NCI-H82 treated with DMSO at 0.1 percent for 48 hours (cell line): ENCODE data around the gene DEGS2.

Experiments
- DNase-seq: peaks from one replicate; lab custom pipeline; 2025; ENCODE audit not compliant: unreplicated experiment; lab: John Stamatoyannopoulos, UW

The DEGS2 gene

GRCh38 chr14:100134586-100134985 lies 24.9 kb downstream of the DEGS2 start:
- DNase-seq = no peak

DNA sequence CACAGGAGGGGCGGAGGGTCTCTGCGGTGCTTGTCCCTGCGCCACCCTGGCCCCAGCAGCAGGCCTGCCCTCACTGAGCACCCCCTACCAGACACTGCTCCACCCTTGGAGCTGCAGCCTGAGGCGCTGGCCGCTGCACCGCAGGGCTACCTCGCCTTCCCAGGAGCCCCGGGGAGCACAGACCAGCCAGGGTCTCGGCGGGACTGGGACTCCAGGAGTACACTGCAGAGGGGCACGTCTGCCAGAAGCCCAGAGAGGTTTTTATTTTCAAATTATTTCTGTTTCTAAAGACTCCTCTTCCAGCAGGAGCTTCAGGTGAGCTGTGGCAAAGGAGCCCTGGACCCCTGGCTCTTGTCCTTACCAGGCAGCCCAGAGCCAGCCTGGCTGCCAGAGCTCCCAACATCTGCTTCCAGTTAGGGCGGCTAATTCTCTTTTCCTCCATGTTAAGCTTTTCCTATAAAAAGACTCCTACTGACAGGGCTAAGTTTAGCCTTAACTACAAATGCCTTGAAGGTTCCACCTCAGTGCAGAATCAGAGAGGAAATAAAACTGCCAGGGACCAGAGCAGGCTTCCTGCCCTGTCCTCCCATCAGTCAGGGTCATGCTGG lies 26.4 kb downstream of the DEGS2 start:
- DNase-seq = no peak

DNA sequence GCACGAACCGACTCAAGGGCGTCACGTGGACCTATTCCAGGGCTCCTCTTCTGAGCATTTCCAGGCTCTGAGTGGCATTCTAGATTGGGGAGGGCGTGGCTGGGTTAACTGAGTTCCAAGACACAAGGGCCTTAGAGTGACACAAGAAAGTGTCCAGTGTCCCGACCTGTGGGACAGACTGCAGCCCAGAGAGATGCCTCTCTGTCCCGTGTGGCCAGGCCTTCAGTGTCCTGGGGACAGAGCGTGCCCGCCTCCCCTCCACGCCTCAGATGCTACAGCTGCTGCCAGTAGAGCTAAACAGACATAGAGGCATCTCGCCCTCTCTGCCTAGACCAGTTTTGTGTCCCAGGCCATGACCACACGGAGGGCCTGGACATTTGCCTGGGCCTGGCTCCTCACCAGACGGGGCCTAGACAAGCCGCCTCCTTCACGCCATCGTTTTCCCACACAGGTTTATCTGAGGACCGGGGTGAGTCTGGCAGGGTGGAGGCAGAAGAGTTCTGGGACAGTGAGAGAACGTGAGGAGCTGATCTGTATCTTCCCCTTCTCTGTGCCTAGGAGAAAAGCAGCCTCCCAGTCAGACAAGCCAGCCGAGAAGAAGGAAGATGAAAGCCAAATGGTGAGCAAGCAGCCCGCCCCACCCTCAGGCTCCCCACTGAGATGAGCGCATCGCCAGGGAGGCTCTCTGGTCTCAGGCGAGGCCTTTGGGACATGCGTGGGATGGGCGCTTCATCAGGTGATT lies 27.1 kb downstream of the DEGS2 start:
- DNase-seq = no peak

- no peak for DNase-seq
Measured at GRCh38 chr14:100131181-100131580, 28.3 kb downstream of the DEGS2 start.

DNA sequence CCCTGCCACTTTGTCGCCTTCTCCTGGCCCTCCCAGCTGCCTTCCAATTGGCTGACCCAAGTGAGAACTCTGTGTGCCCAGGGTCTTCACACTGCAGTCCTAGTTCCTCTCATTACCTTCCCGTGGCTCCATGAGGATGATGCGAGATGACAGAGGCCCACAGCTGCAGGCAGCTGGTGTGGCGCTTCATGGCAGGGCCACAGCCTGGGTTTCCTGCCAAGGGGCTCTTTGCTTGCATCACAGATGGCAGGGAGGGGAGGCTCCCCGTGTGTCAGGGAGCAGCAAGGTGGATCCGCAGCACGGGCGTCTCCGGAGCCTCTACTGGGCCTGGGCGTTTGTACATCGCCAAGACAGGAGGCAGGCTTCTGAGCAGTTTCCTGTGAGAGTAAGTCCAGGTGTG lies 28.9 kb downstream of the DEGS2 start:
- no peak for DNase-seq

- DNase-seq = no peak
Measured at GRCh38 chr14:100129161-100129589, 30.3 kb downstream of the DEGS2 start.

- no peak for DNase-seq
Measured at GRCh38 chr14:100128688-100129087, 30.8 kb downstream of the DEGS2 start.

DNA sequence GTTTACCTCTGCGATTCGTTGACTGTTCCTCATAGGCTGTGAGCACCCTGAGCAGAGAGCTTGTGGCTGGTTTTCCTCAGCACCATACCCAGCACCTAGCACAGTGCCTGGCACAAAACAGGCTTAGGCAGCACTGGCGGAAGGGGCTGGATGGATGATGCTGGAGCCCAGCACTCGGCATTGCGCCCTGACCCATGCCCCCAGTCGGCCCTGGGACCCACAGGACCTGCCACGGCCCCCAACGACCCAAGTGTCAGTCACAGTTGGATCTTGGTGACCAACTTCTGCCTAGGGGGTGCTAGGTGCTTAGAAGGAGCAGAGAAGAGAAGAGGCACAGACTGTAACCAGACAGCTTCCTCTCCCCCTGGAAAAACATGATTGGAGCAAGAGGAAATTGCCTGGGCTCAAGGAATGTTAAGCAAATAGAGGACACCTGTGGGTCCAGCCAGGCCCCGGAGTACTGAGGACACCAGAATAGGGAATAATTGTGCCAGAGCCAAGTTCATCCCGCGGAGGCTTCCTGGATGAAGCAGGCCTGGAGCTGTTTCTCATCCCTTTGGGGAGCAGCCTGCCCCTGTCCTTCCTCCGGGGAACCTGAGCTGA lies 31.5 kb downstream of the DEGS2 start:
- DNase-seq = no peak

DNA sequence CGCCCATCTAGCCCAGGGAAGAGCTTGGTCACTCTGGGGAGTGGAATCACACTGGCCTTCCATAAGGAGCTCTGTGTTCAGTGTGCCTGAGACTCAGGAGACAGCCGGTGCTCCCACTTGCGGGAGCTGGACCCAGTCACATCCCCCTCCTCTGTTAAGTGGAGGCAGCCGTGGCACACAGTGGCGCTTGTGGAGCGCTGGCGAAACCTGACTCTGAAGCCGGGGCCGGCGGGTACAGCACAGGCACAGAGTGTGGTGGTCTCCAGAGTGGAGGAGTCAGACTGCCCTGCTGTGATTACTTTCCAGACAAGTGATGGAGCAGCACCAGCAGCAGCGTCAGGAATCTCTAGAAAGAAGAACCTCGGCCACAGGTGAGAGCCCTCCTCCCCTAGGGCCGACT lies 33.0 kb downstream of the DEGS2 start:
- DNase-seq = no peak

- DNase-seq = no peak
Measured at GRCh38 chr14:100124551-100125088, 34.8 kb downstream of the DEGS2 start.

- no peak for DNase-seq
Measured at GRCh38 chr14:100123618-100124017, 35.8 kb downstream of the DEGS2 start.

- DNase-seq = no peak
Measured at GRCh38 chr14:100122481-100123223, 36.8 kb downstream of the DEGS2 start.

GRCh38 chr14:100121643-100122480 lies 37.6 kb downstream of the DEGS2 start:
- DNase-seq = no peak

DNA sequence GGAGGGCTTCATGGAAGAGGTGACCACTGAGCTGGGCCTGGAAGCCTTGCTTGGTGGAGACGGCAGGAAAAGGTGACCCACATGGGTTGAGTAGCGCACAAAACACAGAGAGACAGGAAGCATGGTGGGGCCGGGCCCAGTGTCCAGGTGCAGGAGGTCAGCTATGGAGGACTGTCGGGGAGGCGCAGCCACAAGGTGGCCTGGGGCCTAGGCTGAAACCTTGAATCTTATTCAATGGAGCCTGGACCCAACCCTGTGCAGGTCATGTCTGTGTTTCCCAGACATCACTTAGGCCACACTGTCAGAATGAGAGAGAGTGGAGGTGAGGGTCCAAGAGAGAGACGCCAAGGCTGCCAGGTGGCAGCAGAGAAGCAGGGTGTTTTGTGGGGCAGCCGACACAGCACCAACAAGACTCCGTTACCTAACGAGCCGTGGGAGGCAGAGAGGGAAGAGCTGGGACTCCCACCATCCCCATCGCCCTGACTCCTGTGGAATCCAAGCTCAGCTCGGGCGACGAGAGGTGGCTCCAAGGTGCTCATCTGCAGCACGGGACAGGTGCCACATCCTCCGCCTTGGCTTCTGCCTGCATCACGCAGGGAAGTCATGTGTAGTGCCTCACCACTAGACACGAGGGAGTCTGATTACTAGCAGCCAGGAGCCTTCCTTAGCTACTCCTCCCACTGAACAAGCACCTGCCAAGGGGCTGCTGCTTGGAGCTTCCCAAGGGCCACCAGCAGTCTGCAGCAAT lies 38.7 kb downstream of the DEGS2 start:
- DNase-seq = no peak

DNA sequence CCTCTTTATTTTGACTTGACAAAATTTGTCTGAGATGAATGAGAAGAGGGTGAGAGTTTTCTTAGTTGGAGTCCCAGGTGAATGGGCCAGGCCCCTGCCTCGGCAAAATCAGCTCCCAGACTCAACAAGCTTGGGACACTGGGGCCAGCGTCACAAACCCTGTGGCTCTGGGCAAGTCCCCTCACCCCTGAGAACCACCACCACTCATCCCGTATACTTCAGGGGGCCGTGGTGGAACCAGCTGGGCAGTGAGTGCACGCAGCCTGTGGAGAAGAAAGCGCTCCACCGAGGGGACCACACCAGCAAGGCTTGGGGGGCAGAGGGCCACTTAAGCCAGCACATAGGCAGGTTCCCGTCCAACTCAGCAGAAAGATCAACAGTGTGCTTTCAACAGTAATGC lies 40.2 kb downstream of the DEGS2 start:
- DNase-seq = no peak

- no peak for DNase-seq
Measured at GRCh38 chr14:100118396-100119011, 40.9 kb downstream of the DEGS2 start.

DNA sequence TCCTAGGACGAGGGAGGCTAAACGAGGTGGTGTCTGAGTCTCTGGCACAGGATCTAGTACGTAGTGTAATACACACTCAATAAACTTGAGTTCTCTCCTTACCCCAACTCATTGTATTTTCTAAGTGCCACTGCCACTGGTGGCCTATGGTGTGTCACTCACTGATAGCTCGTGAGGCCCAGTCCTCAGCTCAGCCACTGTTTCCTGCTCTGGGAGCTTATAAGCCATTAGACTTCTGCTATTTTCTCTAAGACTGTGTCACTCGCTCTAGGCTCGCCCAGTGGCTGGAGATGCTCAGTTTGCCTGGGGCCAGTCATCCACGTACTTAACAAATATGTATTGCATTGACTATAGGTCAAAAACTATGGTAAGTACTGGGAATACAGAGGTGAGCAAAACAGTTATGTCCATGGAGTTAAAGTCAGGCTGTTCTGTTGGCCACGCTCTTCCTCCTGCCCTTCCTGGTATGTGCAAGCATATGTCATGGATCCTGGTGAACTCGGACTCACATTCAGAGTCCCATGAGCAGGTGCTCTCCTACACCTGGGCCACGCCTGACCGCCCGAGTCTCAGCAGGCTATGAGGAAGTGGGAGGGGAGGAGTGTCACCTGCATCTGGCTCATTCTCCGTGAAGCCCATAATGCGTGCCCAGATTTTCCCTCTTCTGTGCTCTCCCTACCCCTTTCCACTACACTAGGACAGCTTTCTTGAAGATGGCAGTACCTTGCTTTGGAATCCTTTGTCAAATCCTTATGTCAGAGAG lies 41.6 kb downstream of the DEGS2 start:
- DNase-seq = no peak

DNA sequence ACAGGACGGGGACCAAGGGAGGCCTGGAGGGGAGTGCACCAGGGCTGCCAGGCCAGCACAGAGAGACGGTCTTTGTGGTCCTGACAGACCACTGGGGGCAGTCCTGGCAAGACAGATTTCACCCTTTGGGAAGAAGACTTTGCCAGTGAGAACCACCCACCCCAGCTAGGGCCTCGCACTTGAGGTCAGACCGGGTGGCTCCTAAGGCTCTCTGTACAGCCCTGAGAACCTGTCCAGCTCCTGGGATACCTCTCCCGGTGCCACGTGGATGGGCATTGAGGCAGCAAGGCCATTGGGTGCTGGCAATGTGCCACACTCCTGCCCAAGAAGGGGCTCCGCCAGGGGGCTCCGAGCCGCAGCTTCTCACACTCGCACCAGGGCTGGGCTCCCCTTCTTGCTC lies 42.4 kb downstream of the DEGS2 start:
- DNase-seq = no peak

DNA sequence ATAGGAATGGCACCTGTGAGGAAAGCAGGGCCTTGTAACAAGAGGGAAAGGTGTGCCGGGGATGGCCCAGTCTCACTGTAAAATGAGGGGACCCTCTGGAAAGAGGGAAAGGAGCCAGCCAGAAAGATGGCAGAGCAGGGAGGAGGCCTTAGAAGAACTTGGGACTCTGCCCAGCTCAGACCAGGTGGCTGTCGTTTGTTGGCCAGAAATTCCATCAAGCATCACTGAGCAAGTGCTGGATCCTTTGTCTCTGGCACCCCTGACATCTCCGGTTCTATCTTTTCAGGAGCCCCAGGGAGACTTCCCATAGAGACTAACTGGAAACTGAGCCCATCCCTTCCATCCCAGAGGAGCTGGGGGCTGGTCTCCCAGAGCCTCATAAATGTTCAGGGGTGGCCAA lies 43.3 kb downstream of the DEGS2 start:
- no peak for DNase-seq
